ENCODE data around the gene ST7L. TPM values are rescaled to one million over a fixed set of nuclear protein-coding genes. Genes with fewer than 3 reads are reported as not detected.

The ST7L gene
- total RNA-seq, 2 experiments from 2014 or later, result 13.7 to 14.0 TPM

DNA sequence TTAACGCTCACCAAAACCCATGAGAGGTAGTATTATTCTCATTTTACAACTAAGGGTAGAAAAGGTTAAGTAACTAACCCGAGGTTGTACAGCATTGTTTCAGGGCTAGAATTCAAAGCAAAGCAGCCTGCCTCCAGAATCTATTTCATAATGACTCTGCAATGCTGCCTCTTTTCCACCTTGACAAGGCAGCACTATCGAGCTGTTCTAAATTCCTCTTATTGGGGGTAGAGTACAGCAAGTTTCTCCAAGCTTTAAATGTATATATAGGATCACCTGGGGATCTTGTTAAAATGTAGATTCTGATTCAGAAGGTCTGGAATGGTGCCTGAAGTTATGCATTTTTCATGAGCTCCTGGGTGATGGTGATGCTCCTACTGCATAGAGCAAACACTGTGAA lies 80.1 kb downstream of the ST7L start:
- Mint-ChIP-seq H3K9me3 (no peaks in the 10 kb centered on the region), H3K4me1 (no peaks in the 10 kb centered on the region), H3K27me3 (no peaks in the 10 kb centered on the region), H3K27ac (no peak overlapping the region), H3K4me3 (no peak overlapping the region), H3K36me3 (ENCODE audit: low read depth) (no peaks in the 10 kb centered on the region)
- DNase-seq, result no peak
- CTCF ChIA-PET, result interaction anchor here (1.3 kb wide), 1 partner anchor 37 kb away, joined by 7 read pairs; no protein-coding TSS in a partner anchor
- POLR2A ChIA-PET, result interaction anchor here (1.2 kb wide), 1 partner anchor 13 kb away, joined by 3 read pairs; no protein-coding TSS in a partner anchor

DNA sequence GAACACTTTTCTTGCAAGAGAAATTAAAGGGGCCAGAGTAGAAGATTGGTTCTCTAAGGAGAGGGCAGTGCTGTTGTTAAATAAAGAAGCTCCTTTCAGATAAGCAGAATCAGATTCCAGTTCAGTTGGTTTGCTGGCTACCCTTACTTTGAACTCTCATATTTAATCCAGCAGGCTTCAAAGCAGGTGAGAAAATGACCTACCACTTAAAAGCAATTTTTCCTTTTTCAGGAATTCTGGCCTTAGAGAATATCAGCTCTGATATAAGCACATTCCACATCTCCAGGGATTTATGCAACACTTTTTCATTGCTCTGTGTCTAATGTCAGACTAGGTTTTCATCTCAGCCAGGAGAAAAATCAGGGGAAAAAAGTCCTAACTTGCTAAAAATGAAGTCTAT lies 81.5 kb downstream of the ST7L start:
- ChIA-PET CTCF (no interaction called here), POLR2A (no interaction called here)
- H3K4me1 Mint-ChIP-seq, result no peaks in the 10 kb centered on the region
- H3K4me3 Mint-ChIP-seq, result no peak overlapping the region
- H3K9me3 Mint-ChIP-seq, result no peaks in the 10 kb centered on the region
- no peak for DNase-seq
- no peak overlapping the region for H3K27ac Mint-ChIP-seq
- no peaks in the 10 kb centered on the region for H3K27me3 Mint-ChIP-seq
- no peaks in the 10 kb centered on the region for H3K36me3 Mint-ChIP-seq (ENCODE audit: low read depth)

DNA sequence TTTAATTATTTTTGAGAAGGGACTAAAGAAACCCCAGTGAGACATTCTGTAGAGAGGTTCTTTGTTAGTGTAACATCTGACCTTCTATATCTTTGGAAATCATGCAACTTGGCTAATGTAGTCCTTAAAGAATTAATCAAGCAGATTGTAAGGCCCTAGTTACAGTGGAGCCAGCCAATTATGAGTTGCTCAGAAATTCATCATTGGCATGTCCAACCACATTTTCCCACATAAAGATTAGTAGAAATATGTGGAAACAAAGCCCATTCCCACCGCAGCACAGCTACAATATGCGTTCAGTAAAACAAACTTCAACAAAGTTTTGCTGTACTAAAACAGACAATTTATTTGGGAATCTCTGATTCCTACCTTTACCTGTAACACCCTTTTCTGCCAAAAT lies 82.4 kb downstream of the ST7L start:
- H3K4me3 Mint-ChIP-seq, result no peak overlapping the region
- no peaks in the 10 kb centered on the region for H3K27me3 Mint-ChIP-seq
- no peaks in the 10 kb centered on the region for H3K9me3 Mint-ChIP-seq
- CTCF ChIA-PET, result no interaction called here
- no peak overlapping the region for H3K27ac Mint-ChIP-seq
- no peaks in the 10 kb centered on the region for H3K36me3 Mint-ChIP-seq (ENCODE audit: low read depth)
- POLR2A ChIA-PET, result no interaction called here
- H3K4me1 Mint-ChIP-seq, result no peaks in the 10 kb centered on the region
- DNase-seq, result no peak

DNA sequence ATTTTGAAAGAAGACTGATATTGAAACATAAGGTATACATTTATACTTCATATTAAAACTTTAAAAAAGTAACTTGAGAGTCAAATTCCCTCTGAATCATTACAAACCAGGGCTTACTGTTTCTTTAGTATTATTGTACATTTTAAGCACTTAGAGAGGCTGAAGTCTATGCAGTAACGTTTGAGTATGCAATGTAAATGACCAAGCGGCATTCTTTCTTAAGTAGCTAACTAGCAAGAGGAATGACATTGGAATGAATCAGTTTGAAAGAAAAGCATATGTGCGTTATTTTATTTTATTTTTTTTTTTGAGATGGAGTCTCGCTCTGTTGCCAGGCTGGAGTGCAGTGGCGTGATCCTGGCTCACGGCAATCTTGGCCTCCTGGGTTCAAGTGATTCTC lies 85.9 kb downstream of the ST7L start:
- Mint-ChIP-seq H3K27me3 (no peaks in the 10 kb centered on the region), H3K4me1 (no peaks in the 10 kb centered on the region), H3K4me3 (no peak overlapping the region), H3K36me3 (ENCODE audit: low read depth) (no peaks in the 10 kb centered on the region), H3K27ac (no peak overlapping the region), H3K9me3 (no peaks in the 10 kb centered on the region)
- CTCF ChIA-PET, result no interaction called here
- no peak for DNase-seq
- POLR2A ChIA-PET, result no interaction called here

DNA sequence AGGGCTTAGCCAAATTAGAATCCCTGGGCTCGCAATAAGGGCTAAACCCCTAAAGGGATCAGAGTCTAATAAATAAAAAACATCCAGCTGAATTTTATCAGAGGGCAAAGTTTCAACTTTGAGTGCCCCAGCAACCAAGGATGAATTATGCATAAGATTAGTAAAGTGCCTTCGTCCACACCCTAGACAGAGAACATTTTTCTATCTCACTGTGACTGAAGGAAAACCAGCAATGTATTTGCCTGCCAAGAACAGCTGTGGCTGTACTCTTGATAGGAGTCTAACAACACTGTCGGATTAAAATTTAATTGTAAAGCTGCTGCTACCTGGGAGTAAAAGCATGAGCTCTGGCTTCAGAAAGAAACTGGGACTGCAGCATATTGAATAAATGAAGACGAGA lies 86.9 kb downstream of the ST7L start:
- no peaks in the 10 kb centered on the region for H3K4me1 Mint-ChIP-seq
- no peaks in the 10 kb centered on the region for H3K27me3 Mint-ChIP-seq
- no peak overlapping the region for H3K27ac Mint-ChIP-seq
- no peaks in the 10 kb centered on the region for H3K9me3 Mint-ChIP-seq
- POLR2A ChIA-PET, result no interaction called here
- no peaks in the 10 kb centered on the region for H3K36me3 Mint-ChIP-seq (ENCODE audit: low read depth)
- no peak overlapping the region for H3K4me3 Mint-ChIP-seq
- no peak for DNase-seq
- CTCF ChIA-PET, result no interaction called here

DNA sequence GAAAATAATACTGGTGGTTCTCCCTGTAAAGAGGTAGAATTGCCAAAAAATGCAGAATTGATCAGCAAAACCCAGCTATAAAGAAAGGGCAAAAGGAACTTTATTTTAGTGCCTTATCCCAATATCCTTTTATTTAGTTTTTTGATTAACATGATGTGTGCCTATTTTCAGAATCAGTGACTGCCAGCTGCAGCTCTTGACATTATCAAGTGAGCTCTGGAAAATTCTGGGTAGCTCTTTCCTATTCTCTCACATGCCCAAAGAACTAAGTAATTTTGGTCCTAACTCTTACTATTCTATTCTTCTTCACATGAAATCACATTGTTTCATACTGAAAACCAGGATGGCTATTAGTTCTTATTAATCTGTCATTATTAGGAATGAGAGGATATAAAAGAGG lies 88.1 kb downstream of the ST7L start:
- no peaks in the 10 kb centered on the region for H3K36me3 Mint-ChIP-seq (ENCODE audit: low read depth)
- CTCF ChIA-PET, result interaction anchor here (1.1 to 2.0 kb wide), 2 partner anchors 29 to 83 kb away, joined by 3 to 7 read pairs; no protein-coding TSS in a partner anchor
- POLR2A ChIA-PET, result interaction anchor here (1.1 kb wide), 1 partner anchor 8 kb away, joined by 3 read pairs; no protein-coding TSS in a partner anchor
- DNase-seq, result no peak
- no peaks in the 10 kb centered on the region for H3K27me3 Mint-ChIP-seq
- no peaks in the 10 kb centered on the region for H3K9me3 Mint-ChIP-seq
- no peak overlapping the region for H3K27ac Mint-ChIP-seq
- no peak overlapping the region for H3K4me3 Mint-ChIP-seq
- H3K4me1 Mint-ChIP-seq, result no peaks in the 10 kb centered on the region

DNA sequence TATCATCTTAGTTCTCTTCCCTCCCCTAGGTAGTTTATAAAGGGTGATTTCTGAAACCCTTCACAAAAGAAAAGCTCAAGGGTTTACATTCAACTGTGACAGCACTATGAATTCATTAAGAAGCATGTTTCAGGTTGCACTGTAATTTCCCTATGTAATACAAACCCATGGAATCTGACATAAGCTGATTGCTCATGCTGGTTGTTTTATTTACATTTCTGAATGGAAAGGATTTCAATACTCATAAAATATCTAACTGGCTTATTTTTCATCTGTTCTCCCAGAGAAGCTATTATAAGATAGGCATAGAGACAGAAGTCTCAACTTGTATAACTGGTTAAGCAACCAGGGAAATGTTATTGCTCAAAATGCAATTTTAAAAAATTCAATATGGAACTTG lies 89.6 kb downstream of the ST7L start:
- POLR2A ChIA-PET, result no interaction called here
- CTCF ChIA-PET, result interaction anchor here (2.0 kb wide), 1 partner anchor 28 kb away, joined by 7 read pairs; no protein-coding TSS in a partner anchor

DNA sequence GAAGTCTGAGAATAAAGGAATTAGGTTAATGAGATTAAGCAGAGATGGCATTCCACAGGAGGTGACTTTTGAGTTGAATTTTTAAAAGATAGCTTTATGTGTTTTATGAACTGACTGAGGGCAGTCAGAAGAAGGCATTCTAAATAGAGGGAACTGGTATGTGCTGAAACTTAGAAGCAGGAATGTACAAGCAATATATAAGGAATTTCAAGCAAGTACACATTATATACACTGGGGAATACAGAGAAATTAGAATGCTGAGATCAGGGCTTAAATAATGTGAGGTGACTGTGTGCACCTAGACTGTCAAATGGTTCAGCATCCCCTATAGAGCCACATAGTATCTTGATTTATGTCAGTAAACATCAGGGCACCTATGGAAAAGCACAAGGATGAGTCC lies 90.9 kb downstream of the ST7L start:
- Mint-ChIP-seq H3K27me3 (no peaks in the 10 kb centered on the region), H3K36me3 (ENCODE audit: low read depth) (no peaks in the 10 kb centered on the region), H3K4me3 (no peak overlapping the region), H3K27ac (no peak overlapping the region), H3K9me3 (no peaks in the 10 kb centered on the region), H3K4me1 (no peaks in the 10 kb centered on the region)
- no peak for DNase-seq
- ChIA-PET POLR2A (no interaction called here), CTCF (no interaction called here)

More for the DNA sequence above, 89.6 kb downstream of the ST7L start:
- no peak for DNase-seq
- H3K4me3 Mint-ChIP-seq, result no peak overlapping the region
- no peaks in the 10 kb centered on the region for H3K9me3 Mint-ChIP-seq
- no peaks in the 10 kb centered on the region for H3K4me1 Mint-ChIP-seq
- no peak overlapping the region for H3K27ac Mint-ChIP-seq
- H3K36me3 Mint-ChIP-seq (ENCODE audit: low read depth), result no peaks in the 10 kb centered on the region
- H3K27me3 Mint-ChIP-seq, result no peaks in the 10 kb centered on the region

DNA sequence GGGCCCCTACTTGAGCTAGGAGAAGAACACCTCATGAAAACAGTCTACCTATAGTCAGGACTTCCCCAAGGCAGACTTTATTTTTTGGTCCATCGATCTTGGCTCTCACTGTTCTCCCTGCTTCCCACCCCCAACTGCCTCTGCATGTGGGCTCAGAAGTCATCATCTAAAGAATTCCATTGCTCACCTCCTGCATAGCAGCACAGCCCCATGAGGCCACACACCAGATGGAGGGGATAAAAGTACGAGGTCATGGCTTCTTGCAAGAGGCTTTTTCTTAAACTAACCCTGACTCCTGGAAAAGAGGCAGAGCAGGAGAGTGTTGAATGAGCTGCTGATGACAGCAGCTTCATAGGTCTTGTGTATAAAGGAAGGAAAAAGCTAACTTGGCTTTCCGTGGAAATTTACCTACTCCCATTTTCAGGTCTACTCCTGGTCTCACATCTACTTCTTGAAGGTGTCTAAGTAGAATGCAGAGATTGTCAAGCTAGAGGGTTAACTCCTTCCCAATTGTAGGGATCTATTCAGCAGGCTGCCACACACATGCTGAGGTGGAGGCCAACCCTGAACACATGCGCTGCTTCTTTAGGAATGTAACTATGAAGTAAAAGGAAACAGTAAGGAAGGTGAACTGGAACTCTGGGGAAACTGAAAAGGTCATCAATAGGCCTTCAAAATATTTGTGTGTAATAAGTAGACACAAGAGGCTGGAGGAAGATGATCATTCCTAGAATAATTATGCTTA lies 91.5 kb downstream of the ST7L start:
- ChIA-PET POLR2A (no interaction called here), CTCF (interaction anchor here (0.8 kb wide), 1 partner anchor 161 kb away, joined by 3 read pairs; no protein-coding TSS in a partner anchor)
- Mint-ChIP-seq H3K27me3 (no peaks in the 10 kb centered on the region), H3K36me3 (ENCODE audit: low read depth) (no peaks in the 10 kb centered on the region), H3K4me3 (no peak overlapping the region), H3K9me3 (no peaks in the 10 kb centered on the region), H3K27ac (no peak overlapping the region), H3K4me1 (no peaks in the 10 kb centered on the region)
- DNase-seq, result no peak

DNA sequence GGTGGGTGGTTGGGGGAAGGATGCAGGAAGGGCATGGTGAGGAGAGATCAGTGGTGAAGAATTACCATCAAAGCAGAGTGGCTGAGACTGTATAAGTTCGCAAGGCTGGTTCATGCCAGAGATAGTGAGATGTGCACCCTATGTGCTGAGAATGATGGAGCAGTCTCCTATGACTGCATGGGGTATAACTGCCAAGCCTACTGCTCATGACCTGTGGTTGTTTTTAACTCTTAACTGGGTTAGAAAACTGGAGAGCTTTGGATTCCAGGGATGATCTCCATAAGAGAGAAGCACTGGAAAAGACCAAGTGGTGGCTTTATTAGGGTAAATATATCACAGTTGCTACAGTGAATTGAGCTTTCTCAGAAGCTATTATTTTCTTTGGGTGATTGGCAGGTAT lies 94.0 kb downstream of the ST7L start:
- ChIA-PET CTCF (no interaction called here), POLR2A (interaction anchor here (0.6 kb wide), 2 partner anchors 14 to 1407 kb away, joined by 3 read pairs; no protein-coding TSS in a partner anchor)
- no peaks in the 10 kb centered on the region for H3K36me3 Mint-ChIP-seq (ENCODE audit: low read depth)
- H3K27ac Mint-ChIP-seq, result no peak overlapping the region
- no peaks in the 10 kb centered on the region for H3K27me3 Mint-ChIP-seq
- H3K9me3 Mint-ChIP-seq, result no peaks in the 10 kb centered on the region
- H3K4me3 Mint-ChIP-seq, result no peak overlapping the region
- H3K4me1 Mint-ChIP-seq, result no peaks in the 10 kb centered on the region
- no peak for DNase-seq

DNA sequence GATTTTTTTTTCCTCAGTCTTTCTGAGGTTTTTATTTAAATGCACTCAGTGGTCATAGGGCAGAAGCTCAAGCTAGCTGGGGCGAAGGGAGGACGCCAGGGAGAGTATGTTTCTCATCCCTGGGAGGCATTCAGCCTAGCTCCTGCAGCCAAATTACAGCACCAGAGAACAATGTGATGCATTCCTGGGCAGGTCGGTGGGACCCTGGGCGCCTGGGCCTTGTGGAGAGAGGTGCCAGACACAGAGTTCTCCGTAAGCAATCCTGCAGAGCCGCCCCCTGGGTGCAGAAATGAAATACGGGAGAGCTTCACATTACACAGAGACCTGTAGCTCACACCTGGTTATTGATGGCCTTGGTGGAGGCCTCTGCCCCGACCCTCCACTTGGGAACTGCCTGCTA lies 94.7 kb downstream of the ST7L start:
- no peak overlapping the region for H3K4me3 Mint-ChIP-seq
- ChIA-PET CTCF (no interaction called here), POLR2A (no interaction called here)
- DNase-seq, result no peak
- no peaks in the 10 kb centered on the region for H3K9me3 Mint-ChIP-seq
- H3K27ac Mint-ChIP-seq, result no peak overlapping the region
- H3K36me3 Mint-ChIP-seq (ENCODE audit: low read depth), result no peaks in the 10 kb centered on the region
- no peaks in the 10 kb centered on the region for H3K27me3 Mint-ChIP-seq
- no peaks in the 10 kb centered on the region for H3K4me1 Mint-ChIP-seq

DNA sequence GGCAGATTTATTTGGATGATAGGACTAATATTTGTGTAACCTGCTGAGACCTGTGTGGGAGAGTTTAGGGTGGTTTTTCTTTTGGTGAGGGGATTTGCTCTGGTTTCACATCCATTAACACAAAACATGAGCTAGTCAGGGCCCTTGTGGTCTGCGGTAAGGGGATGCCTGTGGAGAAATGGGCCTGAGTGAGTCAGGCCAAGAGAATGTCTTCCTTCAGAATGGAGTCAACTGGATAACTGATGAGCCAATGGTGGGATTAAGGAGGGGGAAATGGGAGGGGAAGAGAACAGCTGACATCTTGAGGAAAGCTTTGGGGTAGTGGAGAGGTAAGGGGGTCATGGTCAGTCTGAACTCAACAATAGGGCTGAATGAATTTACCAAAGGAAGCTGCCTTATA lies 96.3 kb downstream of the ST7L start:
- DNase-seq, result no peak
- ChIA-PET POLR2A (interaction anchor here (0.9 kb wide), 1 partner anchor 8 kb away, joined by 3 read pairs; no protein-coding TSS in a partner anchor), CTCF (no interaction called here)
- Mint-ChIP-seq H3K4me1 (no peaks in the 10 kb centered on the region), H3K9me3 (no peaks in the 10 kb centered on the region), H3K27me3 (no peaks in the 10 kb centered on the region), H3K27ac (no peak overlapping the region), H3K4me3 (no peak overlapping the region), H3K36me3 (ENCODE audit: low read depth) (no peaks in the 10 kb centered on the region)

DNA sequence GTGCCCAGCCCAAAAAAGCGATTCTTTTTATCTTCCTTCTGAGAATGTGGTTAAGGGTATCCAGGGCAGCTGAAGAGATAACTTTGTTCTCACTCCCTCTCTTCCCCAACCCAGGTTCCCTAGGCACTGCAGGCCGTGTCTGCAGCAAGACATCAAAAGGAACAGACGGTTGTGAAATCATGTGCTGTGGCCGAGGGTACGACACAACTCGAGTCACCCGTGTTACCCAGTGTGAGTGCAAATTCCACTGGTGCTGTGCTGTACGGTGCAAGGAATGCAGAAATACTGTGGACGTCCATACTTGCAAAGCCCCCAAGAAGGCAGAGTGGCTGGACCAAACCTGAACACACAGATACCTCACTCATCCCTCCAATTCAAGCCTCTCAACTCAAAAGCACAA lies 98.8 kb downstream of the ST7L start:
- ChIA-PET POLR2A (no interaction called here), CTCF (no interaction called here)
- H3K27ac Mint-ChIP-seq, result no peak overlapping the region
- H3K27me3 Mint-ChIP-seq, result no peaks in the 10 kb centered on the region
- no peaks in the 10 kb centered on the region for H3K9me3 Mint-ChIP-seq
- no peaks in the 10 kb centered on the region for H3K36me3 Mint-ChIP-seq (ENCODE audit: low read depth)
- no peaks in the 10 kb centered on the region for H3K4me1 Mint-ChIP-seq
- H3K4me3 Mint-ChIP-seq, result no peak overlapping the region
- no peak for DNase-seq

DNA sequence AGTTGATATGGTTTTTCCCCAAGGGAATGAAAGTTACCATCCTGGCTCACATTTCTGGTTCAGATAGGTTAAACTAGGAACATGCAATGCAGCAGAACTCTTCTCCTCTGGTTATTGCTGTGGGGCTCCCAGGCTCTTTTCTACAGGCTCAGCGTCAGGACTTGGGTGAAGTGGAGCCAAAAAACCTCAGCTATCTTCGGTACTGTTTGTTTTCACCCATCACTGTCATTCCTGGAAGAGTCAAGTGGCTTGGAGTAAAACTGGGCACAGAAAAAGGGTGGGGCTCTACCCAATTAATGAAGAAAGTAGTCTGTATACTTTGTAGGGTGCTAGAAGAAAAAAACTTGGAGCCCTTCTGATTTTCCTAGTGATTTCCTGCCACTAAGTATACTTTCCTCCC lies 100.8 kb downstream of the ST7L start:
- no peaks in the 10 kb centered on the region for H3K4me1 Mint-ChIP-seq
- no peak overlapping the region for H3K27ac Mint-ChIP-seq
- no peaks in the 10 kb centered on the region for H3K27me3 Mint-ChIP-seq
- H3K4me3 Mint-ChIP-seq, result no peak overlapping the region
- ChIA-PET CTCF (no interaction called here), POLR2A (interaction anchor here (0.9 kb wide), 1 partner anchor 13 kb away, joined by 3 read pairs; no protein-coding TSS in a partner anchor)
- H3K9me3 Mint-ChIP-seq, result no peaks in the 10 kb centered on the region
- DNase-seq, result no peak
- H3K36me3 Mint-ChIP-seq (ENCODE audit: low read depth), result no peaks in the 10 kb centered on the region

Measured in activated CD4-positive, alpha-beta memory T cell treated with anti-CD3 and anti-CD28 coated beads, Interleukin-2, amount 10 ng/mL, durations not matched to agents 7 days and 5 days (primary cell).